Glomerular visceral epithelial cell (primary cell): ENCODE data around the gene GATAD2A.
A peak's percentile ranks its signal among the peaks of the same experiment; 100 is the strongest.

Source experiments
- DNase-seq: peaks from one replicate; pipeline ENCODE4 v3.0.0-alpha.2; 2016; ENCODE audit errors: extremely low spot score

GATAD2A gene

GRCh38 chr19:19547674-19548336, 142.3 kb downstream of the GATAD2A start:
- no peak for DNase-seq

- no peak for DNase-seq
Measured at GRCh38 chr19:19548915-19549759, 143.7 kb downstream of the GATAD2A start.

- DNase-seq = no peak
Measured at GRCh38 chr19:19549804-19550464, 144.5 kb downstream of the GATAD2A start.

GRCh38 chr19:19550485-19550929, 145.0 kb downstream of the GATAD2A start:
- peak; percentile 45 for DNase-seq

- no peak for DNase-seq
Measured at GRCh38 chr19:19550972-19551852, 145.7 kb downstream of the GATAD2A start.

GRCh38 chr19:19551853-19552192, 146.3 kb downstream of the GATAD2A start:
- DNase-seq = peak; percentile 17

- DNase-seq = no peak
Measured at GRCh38 chr19:19552798-19553197, 147.3 kb downstream of the GATAD2A start.

GRCh38 chr19:19553670-19554069, 148.2 kb downstream of the GATAD2A start:
- DNase-seq = no peak

- no peak for DNase-seq
Measured at GRCh38 chr19:19554074-19555023, 148.9 kb downstream of the GATAD2A start.

GRCh38 chr19:19558055-19558454, 152.6 kb downstream of the GATAD2A start:
- DNase-seq = no peak
